Hepatocyte (in vitro differentiated cells): Measurements from ENCODE around the gene CCDC90B. TPM values are rescaled to one million over a fixed set of nuclear protein-coding genes. Genes with fewer than 3 reads are reported as not detected.

Experiments
- DNase-seq: peaks from one replicate; pipeline ENCODE4 v3.0.0-alpha.2; 2016; ENCODE audit warnings: low spot score
- H2AFZ ChIP-seq: fragments of 200-600 bp; sonication (generic); 2 replicates; pipeline ENCODE4 v1.6.0; 2016; ENCODE audit warnings: antibody characterized with exemption, mild to moderate bottlenecking
- H3K27ac ChIP-seq: fragments of 200-600 bp; sonication (generic); 2 replicates; pipeline ENCODE4 v1.5.1; 2016; ENCODE audit warnings: mild to moderate bottlenecking
- H3K27me3 ChIP-seq: fragments of 200-600 bp; sonication (generic); 2 replicates; pipeline ENCODE4 v1.6.1; 2016
- H3K36me3 ChIP-seq: fragments of 200-600 bp; sonication (generic); replicated peaks from 2 replicates; pipeline ENCODE4 v1.5.1; 2016; ENCODE audit warnings: low read depth; ENCODE audit not compliant: insufficient read depth
- H3K4me1 ChIP-seq: fragments of 200-600 bp; sonication (generic); 2 replicates; pipeline ENCODE4 v1.5.1; 2016; ENCODE audit warnings: mild to moderate bottlenecking, moderate library complexity; ENCODE audit not compliant: insufficient read depth
- H3K4me2 ChIP-seq: fragments of 200-600 bp; sonication (generic); 2 replicates; pipeline ENCODE4 v1.6.0; 2016
- H3K4me3 ChIP-seq: fragments of 200-600 bp; sonication (generic); 2 replicates; pipeline ENCODE4 v1.5.1; 2016; ENCODE audit warnings: mild to moderate bottlenecking
- H3K79me2 ChIP-seq: fragments of 200-600 bp; sonication (generic); 2 replicates; pipeline ENCODE4 v1.6.0; 2017; ENCODE audit warnings: mild to moderate bottlenecking
- H3K9me2 ChIP-seq: fragments of 200-600 bp; sonication (generic); replicated peaks from 2 replicates; pipeline ENCODE4 v1.6.0; 2017; ENCODE audit warnings: mild to moderate bottlenecking; ENCODE audit not compliant: insufficient read depth
- H3K9me3 ChIP-seq: fragments of 200-600 bp; sonication (generic); 2 replicates; pipeline ENCODE4 v1.5.1; 2016; ENCODE audit warnings: low read depth, mild to moderate bottlenecking
- H4K20me1 ChIP-seq: fragments of 200-600 bp; sonication (generic); 2 replicates; pipeline ENCODE4 v1.6.0; 2016; ENCODE audit warnings: mild to moderate bottlenecking; ENCODE audit not compliant: insufficient read depth, poor library complexity, severe bottlenecking
- EZH2 ChIP-seq: fragments of 200-600 bp; sonication (generic); IDR thresholded peaks from 2 replicates; pipeline ENCODE4 v1.6.1; 2016; ENCODE audit warnings: antibody characterized with exemption, mild to moderate bottlenecking, borderline replicate concordance
- EZH2phosphoT487 ChIP-seq: fragments of 200-600 bp; sonication (generic); IDR thresholded peaks from one replicate; pipeline ENCODE4 v1.6.1; 2018; ENCODE audit warnings: antibody characterized with exemption, mild to moderate bottlenecking, low read depth, moderate library complexity; ENCODE audit not compliant: unreplicated experiment, severe bottlenecking
- WGBS: methylation state at CpG from one replicate; pipeline ENCODE4 v1.1.6; 2016; ENCODE audit warnings: low lambda C conversion rate; ENCODE audit errors: missing lambda C conversion rate; 5-methylcytosine and 5-hydroxymethylcytosine counted together
- polyA plus RNA-seq: library from polyadenylated mRNA; unstranded; fragments of >200 nt; fragmentation: Nextera tagmentation; extraction: Ambion mirVana; gene quantifications from 2 replicates; pipeline ENCODE4 v1.2.1, GENCODE V29; 2016
- total RNA-seq: library from RNA; depleted of rRNA; stranded (reverse); fragments of >200 nt; gene quantifications from 2 replicates; pipeline ENCODE4 v1.2.3, GENCODE V29; 2014
- TF ChIP-seq, protein P1 (sequence below): fragments of 200-600 bp; sonication (generic); IDR thresholded peaks from 2 replicates; pipeline ENCODE4 v1.5.1; 2016; ENCODE audit warnings: antibody characterized with exemption, mild to moderate bottlenecking; ENCODE audit not compliant: poor library complexity

The CCDC90B gene
- total and polyA plus RNA-seq, 2 experiments from 2014 or later: 42.4 to 47.8 TPM

DNA sequence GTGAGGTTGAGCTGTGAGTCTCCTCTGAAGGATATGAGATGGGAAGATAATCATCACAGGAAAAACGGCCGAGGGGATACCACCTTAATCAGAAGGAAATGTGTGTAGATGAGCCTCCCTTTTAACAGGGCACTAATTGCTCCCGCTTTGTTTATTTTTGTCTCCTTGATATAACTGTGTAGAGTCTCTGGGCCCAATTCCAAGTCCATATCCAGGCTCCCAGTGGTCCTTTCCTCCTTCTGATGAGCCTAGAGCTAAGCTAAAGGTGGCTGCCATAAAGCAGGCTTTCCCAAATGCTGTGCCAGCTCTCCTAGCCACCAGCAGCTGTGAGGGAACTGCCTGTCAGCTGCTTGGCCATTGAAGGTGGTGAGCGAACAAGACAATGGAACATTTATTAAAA lies 17.1 kb upstream of the CCDC90B start:
- DNase-seq: no peak
- H3K4me3 ChIP-seq: no peak overlapping the region
- no peak for TF ChIP-seq EZH2phosphoT487
- TF ChIP-seq EZH2: no peak
- TF ChIP-seq, protein P1, sequence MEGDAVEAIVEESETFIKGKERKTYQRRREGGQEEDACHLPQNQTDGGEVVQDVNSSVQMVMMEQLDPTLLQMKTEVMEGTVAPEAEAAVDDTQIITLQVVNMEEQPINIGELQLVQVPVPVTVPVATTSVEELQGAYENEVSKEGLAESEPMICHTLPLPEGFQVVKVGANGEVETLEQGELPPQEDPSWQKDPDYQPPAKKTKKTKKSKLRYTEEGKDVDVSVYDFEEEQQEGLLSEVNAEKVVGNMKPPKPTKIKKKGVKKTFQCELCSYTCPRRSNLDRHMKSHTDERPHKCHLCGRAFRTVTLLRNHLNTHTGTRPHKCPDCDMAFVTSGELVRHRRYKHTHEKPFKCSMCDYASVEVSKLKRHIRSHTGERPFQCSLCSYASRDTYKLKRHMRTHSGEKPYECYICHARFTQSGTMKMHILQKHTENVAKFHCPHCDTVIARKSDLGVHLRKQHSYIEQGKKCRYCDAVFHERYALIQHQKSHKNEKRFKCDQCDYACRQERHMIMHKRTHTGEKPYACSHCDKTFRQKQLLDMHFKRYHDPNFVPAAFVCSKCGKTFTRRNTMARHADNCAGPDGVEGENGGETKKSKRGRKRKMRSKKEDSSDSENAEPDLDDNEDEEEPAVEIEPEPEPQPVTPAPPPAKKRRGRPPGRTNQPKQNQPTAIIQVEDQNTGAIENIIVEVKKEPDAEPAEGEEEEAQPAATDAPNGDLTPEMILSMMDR: no peak

DNA sequence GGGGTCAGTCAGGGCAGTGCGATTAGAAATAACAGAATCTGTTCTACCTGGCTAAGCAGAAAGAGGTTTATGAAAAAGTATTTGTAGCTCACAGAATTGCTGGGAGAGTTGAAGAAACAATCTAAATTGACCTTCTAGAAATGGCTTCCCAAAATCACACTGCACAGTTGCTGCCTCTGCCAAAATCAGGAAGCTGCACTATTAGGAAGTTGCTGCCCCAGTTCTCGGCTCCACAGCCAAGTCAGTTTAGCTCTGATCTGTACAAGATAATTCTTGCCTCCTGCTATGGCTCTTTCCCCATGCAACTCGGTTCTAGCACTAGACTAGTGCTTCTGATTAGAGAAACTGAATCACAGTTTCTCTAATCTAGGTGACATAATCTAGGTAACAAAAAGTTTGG lies 16.0 kb upstream of the CCDC90B start:
- Histone ChIP-seq H3K4me1 (no peaks in the 10 kb centered on the region), H3K79me2 (no peaks in the 10 kb centered on the region), H3K27ac (no peak overlapping the region), H4K20me1 (no peaks in the 10 kb centered on the region), H3K4me3 (no peak overlapping the region), H3K4me2 (no peak overlapping the region), H3K36me3 (no peaks in the 10 kb centered on the region), H3K9me2 (no peaks in the 10 kb centered on the region), H3K9me3 (no peaks in the 10 kb centered on the region), H2AFZ (no peak overlapping the region), H3K27me3 (no peaks in the 10 kb centered on the region)
- TF ChIP-seq EZH2phosphoT487: no peak
- 83% methylated on average over 3 of the region's 3 CpGs for WGBS
- DNase-seq: no peak

More for the DNA sequence above, 17.1 kb upstream of the CCDC90B start:
- H3K4me1 ChIP-seq: no peaks in the 10 kb centered on the region
- no peaks in the 10 kb centered on the region for H3K27me3 ChIP-seq
- H2AFZ ChIP-seq: no peak overlapping the region
- no peaks in the 10 kb centered on the region for H4K20me1 ChIP-seq
- no peaks in the 10 kb centered on the region for H3K36me3 ChIP-seq
- no peaks in the 10 kb centered on the region for H3K9me3 ChIP-seq
- no peaks in the 10 kb centered on the region for H3K9me2 ChIP-seq
- 69% methylated on average over 4 of the region's 4 CpGs for WGBS
- no peak overlapping the region for H3K27ac ChIP-seq
- H3K79me2 ChIP-seq: no peaks in the 10 kb centered on the region
- no peak overlapping the region for H3K4me2 ChIP-seq

DNA sequence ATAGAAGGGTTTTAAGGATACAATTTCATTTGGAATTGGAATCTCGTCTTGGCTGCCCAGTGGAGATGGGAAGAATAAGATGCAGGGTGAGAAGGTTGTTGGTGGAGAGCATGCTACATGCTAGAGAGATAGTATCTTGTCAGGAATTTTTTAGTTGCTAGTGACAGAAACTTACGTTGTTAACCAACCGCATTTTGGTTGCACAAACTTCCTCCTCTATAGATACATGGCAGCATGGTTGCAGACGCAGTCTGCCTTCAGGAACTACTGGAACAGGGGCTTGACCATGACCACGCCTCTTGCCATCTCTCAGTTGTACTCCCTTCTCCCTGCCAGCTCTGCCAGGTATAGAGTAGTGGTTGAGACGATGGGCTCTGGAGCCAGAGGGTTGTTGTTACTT lies 13.5 kb upstream of the CCDC90B start:
- no peak for DNase-seq
- Histone ChIP-seq H3K4me2 (no peak overlapping the region), H3K27ac (no peak overlapping the region), H3K27me3 (no peaks in the 10 kb centered on the region), H3K36me3 (no peaks in the 10 kb centered on the region), H2AFZ (no peak overlapping the region), H3K79me2 (no peaks in the 10 kb centered on the region), H3K4me1 (no peaks in the 10 kb centered on the region), H4K20me1 (no peaks in the 10 kb centered on the region), H3K9me2 (no peaks in the 10 kb centered on the region), H3K9me3 (no peaks in the 10 kb centered on the region), H3K4me3 (no peak overlapping the region)
- WGBS: 95% methylated on average over 6 of the region's 6 CpGs
- TF ChIP-seq, protein P1: no peak
- TF ChIP-seq EZH2phosphoT487 (no peak), EZH2 (no peak)

DNA sequence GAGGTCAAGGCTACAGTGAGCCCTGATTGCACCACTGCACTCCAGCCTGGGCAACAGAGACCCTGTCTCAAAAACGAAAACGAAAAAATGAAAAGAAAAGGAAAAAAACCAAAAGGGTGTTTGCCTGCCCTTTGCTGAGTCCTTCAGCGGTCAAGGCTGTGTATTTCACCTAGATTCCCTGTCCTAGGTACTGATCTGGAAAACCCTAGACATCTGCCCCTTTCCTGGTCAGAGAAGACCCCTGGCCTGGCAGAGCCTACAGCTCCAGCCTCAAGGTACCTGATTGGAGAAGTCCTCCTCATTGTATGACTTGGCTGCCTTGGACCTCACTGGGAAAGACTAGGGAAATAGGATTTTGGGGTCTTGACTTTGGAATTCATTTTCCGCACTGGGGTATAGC lies 8.0 kb upstream of the CCDC90B start:
- no peaks in the 10 kb centered on the region for H3K79me2 ChIP-seq
- TF ChIP-seq EZH2 (no peak), EZH2phosphoT487 (no peak)
- TF ChIP-seq, protein P1: no peak
- 94% methylated on average over 4 of the region's 4 CpGs for WGBS

More for the DNA sequence above, 8.0 kb upstream of the CCDC90B start:
- H3K4me2 ChIP-seq: no peak overlapping the region
- H3K27me3 ChIP-seq: no peaks in the 10 kb centered on the region
- H3K4me3 ChIP-seq: no peak overlapping the region
- no peaks in the 10 kb centered on the region for H3K36me3 ChIP-seq
- H2AFZ ChIP-seq: no peak overlapping the region
- H3K4me1 ChIP-seq: no peaks in the 10 kb centered on the region
- no peaks in the 10 kb centered on the region for H3K9me3 ChIP-seq
- H4K20me1 ChIP-seq: no peaks in the 10 kb centered on the region
- no peak overlapping the region for H3K27ac ChIP-seq
- no peak for DNase-seq
- H3K9me2 ChIP-seq: no peaks in the 10 kb centered on the region
